IMR-90 (cell line): ENCODE results near the gene PSAP.

Experiments used
- CTCF ChIP-seq: conservative IDR thresholded peaks from 2 replicates; pipeline ENCODE4 v1.5.1; 2012; ENCODE audit warnings: mild to moderate bottlenecking, low read depth, low read length, improper control_type of control experiment
- POLR2A ChIP-seq: IDR thresholded peaks from 2 replicates; pipeline ENCODE4 v1.6.1; 2012; ENCODE audit warnings: mild to moderate bottlenecking, low read depth, low read length
- RAD21 ChIP-seq: IDR thresholded peaks from 2 replicates; pipeline ENCODE4 v1.6.1; 2012; ENCODE audit warnings: low read length, improper control_type of control experiment
- SMC3 ChIP-seq: fragments of 150-350 bp; IDR thresholded peaks from 2 replicates; pipeline ENCODE4 v1.6.1; 2016; ENCODE audit warnings: low read depth, mild to moderate bottlenecking, antibody characterized with exemption, low read length, moderate library complexity

GRCh38 chr10:71773221-71773971, 77.7 kb downstream of the PSAP start, which contains the start of gene VSIR:
- TF ChIP-seq CTCF (peak; percentile 92), POLR2A (peak; percentile 74), RAD21 (peak; percentile 59), SMC3 (peak; percentile 45)
